ENCODE results near the gene RAB34.
"Not testable (repeated sequence)": the region's sequence is repeated elsewhere in the genome, so short reads cannot be mapped to it uniquely, and the experiment has no call there.

Gene RAB34

DNA sequence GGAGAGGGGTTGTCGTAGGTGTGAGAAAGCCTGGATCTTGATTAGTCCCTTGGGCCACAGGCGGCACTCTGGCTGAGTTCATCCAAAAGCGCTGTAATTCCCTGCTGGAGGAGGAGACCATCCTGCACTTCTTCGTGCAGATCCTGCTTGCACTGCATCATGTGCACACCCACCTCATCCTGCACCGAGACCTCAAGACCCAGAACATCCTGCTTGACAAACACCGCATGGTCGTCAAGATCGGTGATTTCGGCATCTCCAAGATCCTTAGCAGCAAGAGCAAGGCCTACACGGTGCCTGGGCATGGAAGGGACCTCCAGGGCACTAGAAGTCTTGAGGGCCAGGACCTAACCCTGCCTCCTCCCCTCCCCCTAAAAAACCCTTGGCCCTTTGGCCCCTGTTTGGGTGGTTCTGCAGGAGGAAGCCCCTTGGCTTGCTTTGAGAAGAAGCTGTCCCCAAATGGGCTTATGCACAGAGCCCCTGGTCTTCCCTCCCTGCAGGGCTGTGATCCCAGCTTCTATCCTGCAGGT, 17.1 kb upstream of the RAB34 start:
- Histone ChIP-seq H3K4me3 (no peak overlapping the region), H3K27ac (no peak overlapping the region)

DNA sequence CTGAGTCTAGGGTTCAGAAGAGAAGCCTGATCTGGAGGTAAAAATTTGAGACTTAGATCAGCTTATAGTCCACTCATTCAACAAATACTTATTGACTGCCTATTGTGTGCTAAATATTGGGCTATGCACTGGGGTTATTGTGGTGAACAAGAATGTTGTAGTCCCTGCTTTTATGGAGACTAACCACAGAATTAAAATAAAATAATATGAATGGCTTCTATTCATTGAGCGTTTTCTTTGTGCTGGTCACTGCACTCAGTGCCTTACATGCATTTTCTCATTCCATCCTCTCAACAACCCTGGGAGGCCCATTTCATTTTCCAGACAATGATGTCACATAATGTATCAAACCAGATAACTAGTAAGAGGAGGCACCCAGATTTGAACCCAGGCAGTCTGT, 15.7 kb upstream of the RAB34 start:
- Histone ChIP-seq H3K4me3 (no peak overlapping the region), H3K27ac (no peak overlapping the region)

DNA sequence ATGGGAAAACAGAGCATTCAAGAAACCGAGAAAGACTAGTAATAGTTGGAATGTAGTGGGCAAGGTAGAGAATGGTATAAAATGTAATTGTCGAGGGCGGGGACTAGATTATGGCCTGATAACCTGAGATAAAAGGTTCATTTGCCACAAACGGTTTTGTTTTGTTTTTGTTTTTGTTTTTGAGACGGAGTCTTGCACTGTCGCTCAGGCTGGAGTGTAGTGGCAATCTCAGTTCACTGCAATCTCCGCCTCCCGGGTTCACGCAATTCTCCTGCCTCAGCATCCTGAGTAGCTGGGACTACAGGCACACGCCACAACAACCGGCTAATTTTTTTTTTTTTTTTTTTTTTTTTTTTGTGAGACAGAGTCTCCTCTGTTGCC, 12.3 kb upstream of the RAB34 start:
- Histone ChIP-seq H3K4me3 (no peak overlapping the region), H3K27ac (no peak overlapping the region)

DNA sequence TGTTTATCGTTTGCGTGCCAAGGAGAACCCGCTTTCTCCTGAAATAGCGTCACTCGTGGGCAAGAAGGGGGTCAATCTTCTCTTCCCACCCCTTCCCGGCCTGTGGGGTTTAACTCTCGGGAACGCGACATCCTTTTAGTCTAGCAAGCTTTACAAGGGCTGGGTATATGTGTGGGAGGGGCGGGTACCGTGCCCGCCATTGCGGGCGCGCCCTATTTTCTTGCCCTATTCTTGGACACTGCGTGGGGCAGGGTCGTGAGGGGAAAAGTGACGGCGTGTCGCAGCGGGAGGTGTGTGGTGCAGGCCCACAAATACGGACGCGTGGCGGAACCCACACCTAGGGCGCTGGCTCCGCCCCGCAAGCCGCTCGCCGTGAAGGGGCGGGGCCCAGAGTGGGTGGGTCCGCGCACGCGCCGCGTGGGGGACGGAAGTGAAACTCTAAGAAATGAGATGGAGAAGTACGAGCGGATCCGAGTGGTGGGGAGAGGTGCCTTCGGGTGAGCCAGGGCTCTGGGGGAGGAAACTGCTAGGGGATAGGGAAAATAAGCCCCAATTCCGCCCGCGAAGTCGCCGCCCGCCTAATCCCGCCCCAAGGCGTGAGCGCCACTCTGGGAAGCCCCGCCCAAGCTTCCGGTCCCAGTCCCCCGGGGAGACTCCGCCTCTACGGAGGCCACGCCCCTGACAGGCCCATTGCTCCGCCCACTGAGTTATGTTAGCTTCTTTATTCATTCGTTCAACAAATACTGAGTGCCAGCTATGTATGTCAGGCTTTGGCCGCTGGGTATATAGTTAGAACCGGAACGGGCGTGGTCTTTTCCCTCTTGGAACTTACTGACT, 10.9 kb upstream of the RAB34 start, which contains the start of gene NEK8:
TSS of gene NEK8 (plus strand) at position 425 of the 837 bp plus-strand sequence. CDS start at position 451, 26 bp downstream.
- Histone ChIP-seq H3K27ac (peak within 1 kb of the TSS; percentile 54 to 100 (median 96)), H3K4me3 (peak within 1 kb of the TSS; percentile 51 to 71 (median 60))

DNA sequence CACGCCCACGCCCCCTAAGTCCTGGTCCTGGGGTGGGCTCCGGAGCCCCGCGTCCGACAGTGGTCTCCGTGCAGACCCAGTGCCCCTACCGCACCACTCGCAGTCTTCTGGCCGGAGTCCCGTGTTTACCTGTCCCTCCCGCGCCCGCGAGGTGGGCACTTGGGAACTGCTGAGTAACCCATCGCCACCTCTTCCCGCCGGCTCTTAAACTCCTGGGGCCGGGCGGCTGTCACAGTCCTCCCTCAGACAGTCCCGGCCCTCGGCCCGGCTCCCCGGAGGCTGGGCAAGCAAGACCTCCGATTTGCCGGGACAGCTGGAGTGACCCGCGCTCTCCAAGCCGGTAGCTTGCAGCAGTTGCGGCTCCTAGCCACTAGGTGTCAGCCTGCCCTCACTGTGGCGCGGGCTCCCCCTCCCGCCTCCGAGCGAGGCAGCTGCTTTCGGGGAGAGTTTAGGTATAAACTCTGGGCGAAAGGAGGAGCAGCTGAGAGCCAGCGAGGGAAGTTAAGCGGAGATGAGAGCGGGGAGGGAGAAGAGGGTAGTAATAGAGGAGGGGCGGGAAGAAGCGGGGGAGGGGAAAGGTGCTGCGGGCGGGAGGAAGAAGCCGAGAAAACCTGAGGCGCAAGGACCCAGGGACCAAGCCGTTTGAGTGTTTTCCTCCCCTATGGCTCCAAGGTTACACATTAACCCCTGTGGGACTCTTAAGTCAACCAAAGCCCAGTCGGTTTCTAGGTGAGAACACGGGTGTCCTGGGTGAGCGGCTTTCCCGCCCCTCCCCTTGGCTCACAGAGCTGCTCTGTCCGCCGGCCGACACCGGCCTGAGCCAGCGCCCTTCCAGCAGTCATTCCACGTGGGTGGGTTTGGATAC, 9.2 kb upstream of the RAB34 start:
- peak overlapping the region in 20 of 21 experiments; percentile 37 to 100 (median 96) for H3K27ac ChIP-seq

DNA sequence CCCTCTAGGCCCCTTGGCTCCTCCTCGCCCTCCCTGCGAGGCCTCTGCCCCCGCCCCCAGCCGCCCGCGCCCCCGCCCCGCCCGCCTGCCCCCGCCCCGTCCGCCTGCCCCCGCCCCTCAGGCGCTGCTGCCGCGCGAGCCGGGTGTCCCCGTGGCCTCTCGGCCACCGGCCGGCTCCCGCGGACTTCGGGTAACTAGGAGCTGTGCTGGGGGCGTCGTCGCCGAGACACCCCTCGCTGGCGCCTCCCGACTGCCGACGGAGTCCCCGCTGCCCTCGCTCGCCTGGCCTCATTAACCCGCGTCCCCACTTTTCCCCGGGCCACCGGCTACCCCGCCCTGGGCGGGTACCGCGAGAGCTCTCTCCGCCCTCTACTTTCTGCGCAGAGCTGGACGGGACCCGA, 8.6 kb upstream of the RAB34 start, which contains the start of gene TLCD1:
TSS of gene TLCD1 (minus strand) at position 8 of the 401 bp plus-strand sequence. CDS start 136 bp downstream, outside the sequence.
- Histone ChIP-seq H3K27ac (peak within 1 kb of the TSS in 20 of 21 experiments; percentile 55 to 100 (median 96)), H3K4me3 (peak within 1 kb of the TSS; percentile 56 to 71 (median 62))

More for the DNA sequence above, 9.2 kb upstream of the RAB34 start:
- H3K4me3 ChIP-seq: peak overlapping the region; percentile 56 to 71 (median 62)

DNA sequence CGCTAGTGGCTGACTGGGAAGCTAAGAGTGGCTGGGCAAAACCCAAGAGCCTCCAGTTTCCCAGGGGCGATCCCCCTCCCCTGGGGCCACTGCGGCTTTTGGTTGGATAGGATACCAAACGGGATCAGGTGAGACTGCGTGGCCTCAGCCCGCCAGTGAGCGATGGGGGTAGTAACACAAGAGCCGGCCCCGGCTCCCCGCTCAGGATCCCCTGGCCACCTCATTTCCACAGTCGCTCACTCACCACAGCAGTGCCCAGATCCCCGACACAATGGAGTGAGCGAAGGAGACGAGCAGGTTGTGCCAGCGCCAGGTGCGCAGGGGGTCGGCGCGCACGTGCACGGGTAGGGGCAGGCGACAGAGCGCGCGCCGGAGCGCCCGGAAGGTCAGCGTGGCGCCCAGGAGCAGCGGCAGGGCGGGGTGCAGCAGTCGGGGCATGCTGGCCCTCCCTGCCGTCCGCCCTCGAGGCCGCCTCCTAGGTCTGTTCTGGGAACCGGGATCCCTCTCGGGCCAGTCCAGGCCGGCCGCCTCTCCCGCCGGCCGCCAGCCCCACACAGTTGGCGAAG, 8.1 kb upstream of the RAB34 start:
- H3K27ac ChIP-seq: peak overlapping the region in 20 of 21 experiments; percentile 48 to 99 (median 86)
- peak overlapping the region; percentile 56 to 71 (median 62) for H3K4me3 ChIP-seq

DNA sequence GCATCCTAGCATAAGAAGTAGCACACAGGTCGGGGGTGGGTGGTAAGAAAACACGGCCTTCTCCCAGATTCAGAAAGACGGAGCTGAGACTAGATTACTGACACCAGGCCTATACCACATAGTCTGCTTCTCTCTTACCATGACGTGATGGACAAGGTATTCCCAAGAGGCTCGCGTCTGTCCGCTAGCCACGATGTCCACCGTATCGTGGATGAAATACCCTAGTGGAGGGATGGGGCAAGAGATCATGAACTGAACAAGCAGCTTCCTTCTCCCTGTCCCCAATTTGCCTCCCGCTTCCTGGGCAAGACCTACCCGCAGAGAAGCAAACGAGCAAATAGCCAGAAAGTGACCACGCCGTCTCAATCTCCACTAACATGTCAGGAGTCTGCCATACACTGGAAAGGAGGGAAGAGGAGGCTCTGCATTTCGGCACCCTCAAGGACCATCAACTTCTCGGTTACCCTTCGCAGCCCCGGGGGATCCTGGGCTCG, 7.5 kb upstream of the RAB34 start:
- Histone ChIP-seq H3K27ac (peak overlapping the region in 20 of 21 experiments; percentile 48 to 99 (median 86)), H3K4me3 (peak overlapping the region; percentile 56 to 71 (median 62))

DNA sequence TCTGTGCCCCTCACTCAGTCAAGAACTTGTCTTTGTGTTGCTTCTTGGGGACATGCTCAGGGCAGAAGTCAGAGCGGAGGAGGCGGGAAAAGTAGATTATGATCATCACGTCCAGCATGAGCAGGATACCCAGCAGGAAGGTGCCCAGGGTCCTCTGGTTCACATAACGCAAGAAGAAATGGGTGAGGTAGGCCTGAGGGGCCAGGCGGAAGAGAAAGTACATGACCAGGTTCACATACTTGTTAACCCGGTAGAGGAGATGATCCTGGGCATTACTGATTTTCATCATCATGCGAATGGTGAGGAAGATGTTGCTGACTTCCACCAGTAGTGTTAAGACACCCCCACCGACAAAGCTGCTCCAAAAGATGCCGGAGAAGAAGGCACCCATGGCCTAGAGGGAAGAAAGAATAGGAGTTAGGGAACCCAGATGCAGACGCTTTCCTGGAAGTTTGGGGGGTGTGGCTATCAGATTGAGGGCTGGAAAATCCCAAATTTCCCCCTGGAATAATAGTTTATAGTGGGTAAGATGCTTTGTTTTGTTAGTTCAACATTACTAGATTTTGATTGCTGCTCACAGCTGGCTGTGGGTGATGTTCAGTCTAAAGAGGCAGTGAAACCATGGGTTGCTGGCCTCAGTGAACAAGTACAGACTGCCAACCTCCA, 7.0 kb upstream of the RAB34 start:
- H3K27ac ChIP-seq: peak overlapping the region in 13 of 21 experiments; percentile 20 to 99 (median 86)
- H3K4me3 ChIP-seq: peak overlapping the region in 2 of 7 experiments; percentile 60 to 63

DNA sequence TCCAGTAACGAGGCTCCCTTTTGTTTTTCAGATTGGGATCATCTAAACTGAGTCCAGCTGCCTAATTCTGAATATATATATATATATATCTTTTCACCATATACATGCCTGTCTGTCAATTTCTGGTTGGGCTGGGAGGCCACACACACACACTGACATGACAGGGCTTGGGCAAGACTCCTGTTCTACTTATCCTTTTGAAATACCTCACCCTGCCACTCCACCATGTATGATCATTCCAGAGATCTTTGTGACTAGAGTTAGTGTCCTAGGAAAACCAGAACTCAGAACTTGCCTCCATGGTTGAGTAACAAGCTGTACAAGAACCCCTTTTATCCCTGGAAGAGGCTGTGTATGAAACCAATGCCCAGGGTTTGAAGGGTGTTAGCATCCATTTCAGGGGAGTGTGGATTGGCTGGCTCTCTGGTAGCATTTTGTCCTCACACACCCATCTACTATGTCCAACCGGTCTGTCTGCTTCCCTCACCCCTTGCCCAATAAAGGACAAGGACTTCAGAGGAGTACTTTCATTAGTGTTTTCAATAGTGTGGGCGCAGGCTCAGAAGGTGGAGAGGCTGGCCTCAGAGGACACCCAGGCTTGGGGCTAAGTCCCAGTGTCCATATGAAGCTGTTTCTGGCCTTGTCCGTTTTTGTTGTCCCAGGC, 6.3 kb upstream of the RAB34 start:
- not testable (repeated sequence) for H3K4me3 ChIP-seq
- peak overlapping the region in 10 of 21 experiments; percentile 2 to 98 (median 38) for H3K27ac ChIP-seq

DNA sequence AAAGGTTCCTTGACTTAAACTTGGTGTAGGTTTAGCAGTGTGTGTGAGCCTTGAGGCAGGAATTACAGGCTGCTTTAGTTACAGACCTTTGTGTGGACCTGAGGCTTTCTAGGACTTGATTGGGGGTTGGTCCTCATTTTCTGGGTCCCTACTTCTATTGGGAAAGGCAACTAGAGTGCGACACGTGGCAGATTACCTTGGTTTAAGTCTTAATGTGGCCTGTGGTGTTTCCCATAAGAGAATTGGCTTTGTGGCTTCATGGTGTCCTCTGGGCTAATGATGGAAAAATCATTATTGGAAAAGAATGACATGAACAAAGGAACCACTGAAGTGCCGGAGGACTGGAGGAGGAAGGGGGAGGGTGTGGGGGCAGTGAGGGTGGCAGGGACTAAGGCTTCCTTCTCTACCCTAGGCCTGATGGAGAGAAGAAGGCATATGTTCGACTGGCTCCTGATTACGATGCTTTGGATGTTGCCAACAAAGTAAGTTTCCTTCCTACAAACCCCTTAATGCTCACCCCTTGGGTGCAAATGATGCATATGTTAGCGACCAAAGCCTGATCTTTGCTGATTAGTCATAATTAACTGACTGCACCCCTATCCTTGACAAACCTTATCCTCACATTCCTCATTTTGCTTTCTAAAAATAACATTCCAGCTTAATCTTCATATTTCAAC, 5.6 kb upstream of the RAB34 start:
- H3K4me3 ChIP-seq: no peak overlapping the region
- H3K27ac ChIP-seq: peak overlapping the region in 7 of 21 experiments; percentile 7 to 60 (median 20)

DNA sequence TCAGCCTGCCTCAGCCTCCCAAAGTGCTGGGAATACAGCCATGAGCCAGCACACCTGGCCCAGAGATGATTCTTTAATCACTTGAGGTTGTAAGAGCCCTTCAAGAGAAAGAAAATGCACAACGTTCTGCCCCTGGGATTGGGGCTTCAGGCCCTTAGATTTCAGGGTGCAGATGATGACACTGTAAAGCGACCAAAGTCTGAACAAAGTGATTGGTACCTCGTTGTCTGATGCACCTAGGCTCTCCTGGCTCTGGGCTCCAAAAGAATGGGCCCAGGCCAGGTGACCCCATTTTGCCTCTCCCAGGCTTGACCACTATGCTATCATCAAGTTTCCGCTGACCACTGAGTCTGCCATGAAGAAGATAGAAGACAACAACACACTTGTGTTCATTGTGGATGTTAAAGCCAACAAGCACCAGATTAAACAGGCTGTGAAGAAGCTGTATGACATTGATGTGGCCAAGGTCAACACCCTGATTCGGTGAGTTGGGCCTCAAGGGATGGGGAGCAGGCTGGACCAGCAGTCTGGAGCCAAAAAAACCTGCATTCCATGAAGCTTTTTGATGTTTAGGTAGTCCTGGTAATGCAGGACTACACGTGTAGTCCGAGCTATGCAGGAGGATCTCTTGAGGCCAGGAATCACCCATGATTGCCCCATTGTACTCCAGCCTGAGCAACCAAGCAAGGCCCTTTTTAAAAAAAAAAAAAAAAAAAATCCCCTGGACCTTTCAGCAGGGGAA, 4.9 kb upstream of the RAB34 start:
- H3K27ac ChIP-seq: peak overlapping the region in 6 of 21 experiments; percentile 10 to 95 (median 88)
- H3K4me3 ChIP-seq: peak overlapping the region in 1 of 7 experiments; percentile 67

DNA sequence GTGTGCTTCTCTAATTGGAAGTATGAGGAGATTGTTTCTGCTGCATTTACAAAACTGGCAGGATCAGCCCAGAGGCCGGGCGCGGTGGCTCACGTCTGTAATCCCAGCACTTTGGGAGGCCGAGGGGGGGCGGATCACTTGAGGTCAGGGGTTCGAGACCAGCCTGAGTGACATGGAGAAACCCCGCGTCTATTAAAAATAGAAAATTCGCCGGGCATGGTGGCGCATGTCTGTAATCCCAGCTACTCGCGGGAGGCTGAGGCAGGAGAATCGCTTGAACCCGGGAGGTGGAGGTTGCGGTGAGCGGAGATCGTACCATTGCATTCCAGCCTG, 3.3 kb upstream of the RAB34 start:
- Histone ChIP-seq H3K4me3 (peak overlapping the region; percentile 62 to 83 (median 68)), H3K27ac (peak overlapping the region in 18 of 21 experiments; percentile 68 to 96 (median 90))

DNA sequence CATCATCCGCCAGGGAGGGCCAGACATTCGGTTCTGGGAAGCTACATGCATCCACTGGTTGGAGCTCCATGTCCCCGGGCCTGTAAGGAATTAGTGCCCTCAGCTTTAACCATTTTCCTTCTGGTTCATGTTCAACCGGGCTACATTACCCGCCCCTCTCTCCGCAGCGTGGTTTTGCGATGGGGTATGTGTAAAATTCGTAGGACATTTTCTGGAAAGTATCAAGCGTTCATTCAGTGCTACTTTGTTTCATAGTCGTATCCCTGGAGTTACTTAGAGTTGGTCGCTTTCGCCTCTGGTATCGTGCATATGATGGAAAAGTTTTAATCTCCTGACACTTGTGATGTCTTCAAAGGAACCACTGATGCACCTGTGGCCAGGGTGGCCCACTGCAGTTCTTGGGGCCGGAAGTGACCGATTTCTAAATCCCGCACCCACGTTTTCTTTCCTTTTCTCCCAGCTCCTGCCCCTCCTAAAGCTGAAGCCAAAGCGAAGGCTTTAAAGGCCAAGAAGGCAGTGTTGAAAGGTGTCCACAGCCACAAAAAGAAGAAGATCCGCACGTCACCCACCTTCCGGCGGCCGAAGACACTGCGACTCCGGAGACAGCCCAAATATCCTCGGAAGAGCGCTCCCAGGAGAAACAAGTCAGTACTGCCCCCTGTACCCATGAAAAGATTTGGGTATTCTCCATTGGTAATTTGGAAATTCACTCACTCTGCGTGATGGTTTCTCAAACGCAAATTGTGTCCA, 2.8 kb upstream of the RAB34 start:
- peak overlapping the region; percentile 62 to 83 (median 68) for H3K4me3 ChIP-seq
- H3K27ac ChIP-seq: peak overlapping the region; percentile 51 to 96 (median 90)

DNA sequence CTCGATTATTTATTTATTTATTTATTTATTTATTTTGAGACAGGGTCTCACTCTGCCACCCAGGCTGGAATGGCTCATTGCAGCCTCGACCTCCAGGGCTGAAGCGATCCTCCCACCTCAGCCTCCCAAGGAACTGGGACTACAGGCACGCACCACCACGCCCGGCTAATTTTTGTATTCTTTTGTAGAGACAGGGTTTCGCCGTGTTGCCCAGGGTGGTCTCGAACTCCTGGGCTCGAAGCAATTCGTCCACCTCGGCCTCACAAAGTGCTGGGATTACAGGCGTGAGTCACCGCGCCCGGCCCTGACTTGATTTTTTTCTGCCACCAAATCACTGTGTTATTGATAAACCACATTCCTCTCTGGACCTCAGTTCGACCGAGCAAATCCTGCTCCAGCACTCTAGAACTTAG, 1.4 kb upstream of the RAB34 start:
- Histone ChIP-seq H3K4me3 (peak overlapping the region; percentile 62 to 83 (median 68)), H3K27ac (peak overlapping the region in 20 of 21 experiments; percentile 23 to 96 (median 89))

DNA sequence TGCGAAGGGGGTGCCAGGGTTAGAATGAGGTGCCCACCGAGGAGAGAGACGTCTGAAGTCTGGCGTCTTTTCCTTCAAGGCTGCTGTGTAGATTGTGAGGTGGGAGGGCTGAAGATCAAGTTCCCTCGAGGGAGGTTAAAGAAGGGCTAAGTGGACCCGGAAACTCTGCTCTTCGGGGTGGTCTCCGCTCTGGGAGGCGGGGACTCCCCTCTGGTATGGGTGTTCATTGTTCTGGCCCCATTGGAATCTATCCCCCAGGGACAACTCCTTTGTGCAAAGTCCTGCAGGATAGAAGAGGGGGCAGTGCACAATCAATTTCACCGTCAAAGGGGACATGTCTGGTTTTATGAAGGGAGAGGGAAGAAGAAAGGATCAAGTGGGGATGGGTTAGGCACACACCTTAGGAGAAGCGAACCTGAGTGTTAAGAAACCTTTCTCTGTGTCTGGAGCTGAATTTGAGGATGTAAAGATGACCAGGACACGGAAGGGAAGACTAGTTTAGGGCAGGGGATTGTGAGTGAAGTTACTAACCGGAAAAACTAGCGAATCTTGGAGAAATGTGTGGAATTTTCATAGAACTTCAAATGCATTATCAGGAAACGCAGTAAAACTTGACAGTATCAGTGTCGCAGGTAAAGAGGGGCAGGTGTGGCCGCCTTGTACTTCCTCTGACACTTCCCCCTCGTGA, 809 bp upstream of the RAB34 start:
- peak overlapping the region in 20 of 21 experiments; percentile 40 to 96 (median 89) for H3K27ac ChIP-seq
- peak overlapping the region; percentile 37 to 83 (median 57) for H3K4me3 ChIP-seq

Data from skin epidermis (tissue), 12 donors.